G401 (cell line): Measurements from ENCODE around the gene SLC6A17. TPM values are rescaled to one million over a fixed set of nuclear protein-coding genes. Genes with fewer than 3 reads are reported as not detected.

Experiments used
- DNase-seq: peaks from one replicate; pipeline ENCODE4 v3.0.0-alpha.2; 2015; ENCODE audit warnings: low spot score
- in situ Hi-C: cut with HindIII; loops from 2 replicates; pipeline ENCODE4 v1.10.0; 2016; ENCODE audit warnings: low sequenced_read_pairs, mixed read lengths
- total RNA-seq: library from RNA; depleted of rRNA; stranded (reverse); fragments of >200 nt; shearing (Covaris generic); gene quantifications from 2 replicates; pipeline ENCODE4 v1.2.3, GENCODE V29; 2014

SLC6A17 gene
- total RNA-seq, 1 experiment from 2014 or later, result 1.3 TPM

DNA sequence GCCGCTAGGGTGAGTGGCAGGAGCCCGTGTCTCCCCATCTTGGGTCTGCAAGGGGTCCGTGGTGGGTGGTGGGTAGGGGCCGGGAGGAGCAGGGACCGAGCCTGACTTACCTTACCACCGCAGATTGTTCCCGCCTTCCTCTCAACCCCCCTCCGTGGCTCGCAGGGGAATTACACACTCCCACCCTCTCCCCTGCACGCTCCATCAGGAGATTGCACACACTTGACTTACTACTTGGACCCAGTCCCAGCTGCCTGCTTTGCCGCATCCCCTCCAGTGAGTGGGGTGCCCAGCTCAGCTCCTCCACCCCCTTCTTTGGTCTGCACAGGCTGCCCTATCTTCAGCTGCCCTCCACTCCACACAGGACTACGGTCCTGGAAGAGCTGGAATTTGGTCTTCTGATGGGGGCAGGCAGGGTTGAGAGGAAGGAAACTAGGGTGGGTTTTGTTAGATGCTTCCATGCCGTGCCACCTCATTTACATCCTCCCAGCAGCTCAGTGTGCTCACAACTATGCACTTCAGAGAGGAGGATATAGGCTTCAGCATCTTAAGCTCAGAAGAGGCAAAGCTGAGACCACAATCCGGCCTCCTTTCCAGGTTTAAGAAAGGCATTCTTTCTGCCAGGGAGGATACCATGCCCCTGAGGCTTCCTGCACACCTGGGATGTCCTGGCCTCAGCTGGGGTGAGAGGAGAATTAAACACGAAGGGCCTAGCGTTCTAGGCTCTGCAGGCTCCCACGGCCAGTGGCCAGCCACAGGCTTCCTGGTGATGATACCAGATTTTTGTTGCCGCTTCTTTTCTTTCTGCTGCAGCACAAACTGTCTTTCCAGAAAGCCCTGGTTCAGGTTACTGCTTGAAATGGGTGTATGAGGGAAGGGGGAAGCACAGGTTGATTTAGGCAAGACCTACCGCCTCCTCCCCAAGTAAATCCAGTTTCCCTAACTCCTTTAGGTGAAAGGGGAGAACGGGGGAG lies 62.2 kb downstream of the SLC6A17 start:
- in situ Hi-C loops, result no loop called here
- peak; percentile 80 for DNase-seq

DNA sequence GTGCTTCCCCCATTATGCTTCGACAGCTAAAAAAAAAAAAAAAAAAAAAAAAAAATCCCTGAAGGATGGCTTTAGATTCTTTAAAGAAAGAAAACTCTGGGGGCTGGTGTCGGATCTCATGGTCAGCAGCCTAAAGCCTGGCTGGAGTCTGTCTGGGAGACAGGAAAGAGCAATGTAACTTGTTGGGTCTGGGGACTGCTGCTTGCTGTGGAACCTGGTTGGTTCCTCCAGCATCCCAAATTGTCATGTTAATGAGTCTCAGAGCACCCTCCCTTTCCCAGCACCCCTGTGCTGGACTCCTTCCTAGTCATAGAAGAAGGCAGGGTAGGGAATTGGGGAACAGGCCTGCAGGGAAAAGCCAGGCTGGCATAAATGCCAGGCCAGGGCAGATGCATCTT lies 62.8 kb downstream of the SLC6A17 start:
- DNase-seq, result peak; percentile 46
- in situ Hi-C loops, result no loop called here

DNA sequence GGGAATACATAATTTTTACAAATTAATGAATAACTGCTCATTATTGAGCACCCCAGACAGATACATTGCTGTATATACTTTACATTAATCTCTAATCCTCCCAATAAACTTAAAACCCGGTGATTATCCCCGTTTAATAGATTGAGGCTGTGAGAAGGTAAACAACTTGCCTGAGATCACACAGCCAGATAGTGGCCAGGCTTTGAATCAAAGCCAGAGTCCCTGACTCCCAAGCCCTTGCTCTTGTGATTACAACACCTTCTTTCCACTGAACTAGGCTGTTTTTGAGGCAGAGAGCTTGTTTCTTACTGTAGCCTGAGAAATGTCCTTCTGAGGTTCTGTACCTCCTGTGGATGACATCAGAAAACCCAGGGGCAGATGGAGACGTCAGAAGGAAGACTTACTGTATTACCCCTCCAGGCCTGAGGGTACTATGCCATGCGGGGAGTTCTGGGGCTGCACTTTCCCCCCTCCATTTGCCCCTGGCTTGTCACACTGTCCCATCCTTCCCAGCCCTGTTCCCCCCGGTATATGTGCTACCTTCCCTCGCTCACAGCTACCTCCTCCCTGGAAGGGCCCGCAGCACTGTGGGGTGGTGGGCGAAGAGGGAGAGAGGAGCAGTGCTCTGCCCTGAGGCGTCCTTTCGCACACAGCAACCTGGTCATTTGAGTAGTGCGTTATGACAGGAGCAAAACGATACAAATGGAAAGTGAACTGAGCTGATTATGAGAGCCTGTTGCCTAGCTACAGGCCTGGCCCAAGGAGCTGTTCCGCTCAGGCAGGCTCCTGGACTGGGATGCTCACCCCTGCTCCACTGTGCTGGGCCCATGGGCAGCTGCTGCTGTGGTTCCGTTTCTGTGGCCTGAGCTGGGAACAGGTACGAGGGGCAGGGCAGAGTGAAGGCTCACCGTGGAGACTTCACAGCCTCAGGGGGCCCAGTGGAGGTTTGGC lies 64.4 kb downstream of the SLC6A17 start:
- in situ Hi-C loops, result no loop called here
- peak; percentile 55 for DNase-seq

GRCh38 chr1:110215621-110216515 lies 65.6 kb downstream of the SLC6A17 start:
- no peak for DNase-seq
- in situ Hi-C loops, result no loop called here

DNA sequence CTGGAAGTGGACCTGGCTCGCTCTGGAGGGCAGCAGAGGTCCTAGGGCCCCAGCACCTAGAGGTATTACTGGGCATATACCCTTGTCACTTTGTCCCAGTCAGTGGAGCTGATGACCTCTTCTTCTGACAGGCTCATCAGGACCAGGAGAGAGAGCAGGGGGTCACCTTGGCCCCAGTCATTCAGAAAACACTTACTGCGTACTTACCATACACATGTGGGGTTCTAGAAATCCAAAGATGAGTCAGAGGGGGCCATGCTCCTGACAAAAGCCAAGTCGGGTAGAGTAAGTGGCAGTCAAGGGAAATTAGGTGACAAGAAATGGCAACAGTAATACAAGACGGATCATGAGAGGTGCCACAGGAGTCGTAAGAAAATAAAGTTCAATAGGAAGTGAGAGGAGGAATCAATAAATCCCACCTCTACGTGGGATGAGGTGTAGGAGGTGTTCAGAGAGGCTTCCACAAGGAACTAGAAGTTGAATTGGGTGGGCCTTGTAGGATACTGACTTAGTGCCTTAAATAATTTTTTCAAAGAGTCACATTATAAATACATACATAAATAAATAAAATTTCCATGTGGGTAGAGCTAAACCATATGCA lies 66.7 kb downstream of the SLC6A17 start:
- in situ Hi-C loops, result no loop called here
- no peak for DNase-seq

- no peak for DNase-seq
- in situ Hi-C loops, result no loop called here
Observed at GRCh38 chr1:110218137-110218536, 67.8 kb downstream of the SLC6A17 start.

- DNase-seq, result no peak
- in situ Hi-C loops, result no loop called here
Observed at GRCh38 chr1:110218739-110219138, 68.4 kb downstream of the SLC6A17 start.

DNA sequence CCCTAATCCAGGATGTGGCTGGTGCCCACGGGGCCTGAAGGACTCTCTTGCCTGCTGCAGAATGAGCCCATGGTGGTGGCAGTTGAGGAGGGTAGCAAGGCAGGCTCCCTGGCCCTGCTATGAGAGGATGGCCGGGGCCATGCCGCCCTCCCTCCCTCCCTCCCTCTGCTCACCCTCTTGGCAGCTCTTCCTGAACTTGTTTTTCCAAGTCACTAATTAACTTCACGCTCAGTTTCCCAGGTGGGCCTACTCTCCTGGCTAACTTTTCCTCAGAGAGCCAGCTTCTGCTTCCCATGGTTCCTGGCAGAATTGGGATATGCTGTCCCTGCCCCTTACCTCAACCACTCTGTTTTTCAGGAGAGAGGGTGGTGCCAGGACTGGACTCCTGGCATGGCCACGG lies 70.0 kb downstream of the SLC6A17 start:
- in situ Hi-C loops, result no loop called here
- DNase-seq, result no peak

DNA sequence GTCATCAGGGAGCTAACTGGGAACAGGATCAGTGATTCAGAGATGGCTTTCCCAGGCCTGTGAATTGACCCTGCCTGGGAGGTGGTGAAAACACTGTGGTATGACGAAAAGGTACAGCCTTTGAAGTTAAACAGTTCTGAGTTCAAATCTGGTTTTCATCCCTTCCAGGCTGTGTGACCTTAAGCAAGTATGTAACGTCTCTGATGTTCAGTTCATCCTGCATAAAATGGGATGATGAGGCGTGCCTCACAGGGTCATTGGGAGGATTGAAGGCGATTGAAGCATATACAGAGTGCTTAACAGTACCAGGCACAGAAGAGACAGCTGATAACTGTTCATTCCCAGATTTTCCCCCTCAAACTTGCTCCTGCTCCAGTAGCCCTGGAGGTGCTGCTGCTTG lies 70.8 kb downstream of the SLC6A17 start:
- DNase-seq, result no peak
- in situ Hi-C loops, result no loop called here

GRCh38 chr1:110223127-110223526 lies 72.8 kb downstream of the SLC6A17 start:
- in situ Hi-C loops, result no loop called here
- DNase-seq, result no peak

GRCh38 chr1:110223581-110223980 lies 73.3 kb downstream of the SLC6A17 start:
- no peak for DNase-seq
- in situ Hi-C loops, result no loop called here

- in situ Hi-C loops, result no loop called here
- no peak for DNase-seq
Observed at GRCh38 chr1:110224240-110224995, 74.1 kb downstream of the SLC6A17 start.

GRCh38 chr1:110225212-110225611 lies 74.9 kb downstream of the SLC6A17 start:
- no peak for DNase-seq
- in situ Hi-C loops, result no loop called here

GRCh38 chr1:110225756-110226404 lies 75.6 kb downstream of the SLC6A17 start:
- in situ Hi-C loops, result no loop called here
- DNase-seq, result no peak

- DNase-seq, result peak; percentile 87
Observed at GRCh38 chr1:110227774-110228173, 77.5 kb downstream of the SLC6A17 start.

GRCh38 chr1:110228381-110228780 lies 78.1 kb downstream of the SLC6A17 start:
- in situ Hi-C loops, result no loop called here
- no peak for DNase-seq

More at GRCh38 chr1:110227774-110228173, 77.5 kb downstream of the SLC6A17 start:
- in situ Hi-C loops, result no loop called here

GRCh38 chr1:110228869-110229268 lies 78.6 kb downstream of the SLC6A17 start:
- in situ Hi-C loops, result no loop called here

More at GRCh38 chr1:110228869-110229268, 78.6 kb downstream of the SLC6A17 start:
- DNase-seq, result no peak
